Caco-2 (cell line): Measurements from ENCODE around the gene SLC16A10. TPM values are rescaled to one million over a fixed set of nuclear protein-coding genes. Genes with fewer than 3 reads are reported as not detected.
A peak's percentile ranks its signal among the peaks of the same experiment; 100 is the strongest.

Experiments used
- BruUV-seq: library from RNA; stranded (reverse); fragments of 400-500 nt; replicated peaks from 2 replicates; lab custom pipeline; 2021; lab: Mats Ljungman, UMichigan
- CTCF ChIA-PET: fragments of 300-600 bp; sonication (Branson Sonifier 250); formaldehyde crosslinking; loops from one replicate; lab custom pipeline; 2022; ENCODE audit warnings: antibody characterized with exemption; lab: Charles Lee
- POLR2A ChIA-PET: fragments of 300-600 bp; sonication (Branson Sonifier 250); formaldehyde crosslinking; loops from one replicate; lab custom pipeline; 2022; ENCODE audit warnings: antibody characterized with exemption; lab: Charles Lee
- DNase-seq, 2 experiments: peaks; one replicate each; pipeline versions ENCODE4 v3.0.0 to v3.0.0-alpha.2; 2020 to 2022
- H3K27me3 ChIP-seq: replicated peaks from 2 replicates; pipeline ENCODE4 v1.6.0; 2011; ENCODE audit warnings: low read length; ENCODE audit not compliant: control insufficient read depth, insufficient read depth
- H3K36me3 ChIP-seq: 2 replicates; pipeline ENCODE4 v1.5.1; 2011; ENCODE audit warnings: low read length; ENCODE audit not compliant: control insufficient read depth, insufficient read depth
- H3K4me1 ChIP-seq: fragments of 250-450 bp; sonication (Bioruptor Pico); 2 replicates; pipeline ENCODE4 v1.5.1; 2020; ENCODE audit warnings: mild to moderate bottlenecking
- H3K4me3 ChIP-seq: 2 replicates; pipeline ENCODE4 v1.5.1; 2011; ENCODE audit warnings: low read depth, mild to moderate bottlenecking, control low read depth, low read length
- H3K9me3 ChIP-seq: fragments of 250-450 bp; sonication (Bioruptor Pico); 2 replicates; pipeline ENCODE4 v1.5.1; 2020; ENCODE audit warnings: mild to moderate bottlenecking, moderate library complexity
- H3K27ac Mint-ChIP-seq: one replicate; pipeline ENCODE4 v1.8.0; 2022; ENCODE audit warnings: mixed read lengths; ENCODE audit not compliant: unreplicated experiment
- H3K27me3 Mint-ChIP-seq: one replicate; pipeline ENCODE4 v1.8.0; 2022; ENCODE audit warnings: mixed read lengths; ENCODE audit not compliant: insufficient read depth, unreplicated experiment
- H3K36me3 Mint-ChIP-seq: one replicate; pipeline ENCODE4 v1.8.0; 2022; ENCODE audit warnings: mild to moderate bottlenecking, mixed read lengths; ENCODE audit not compliant: insufficient read depth, unreplicated experiment
- H3K4me1 Mint-ChIP-seq: one replicate; pipeline ENCODE4 v1.8.0; 2022; ENCODE audit warnings: low read depth, mixed read lengths; ENCODE audit not compliant: unreplicated experiment
- H3K4me3 Mint-ChIP-seq: one replicate; pipeline ENCODE4 v1.8.0; 2022; ENCODE audit warnings: mild to moderate bottlenecking, moderate library complexity, mixed read lengths; ENCODE audit not compliant: unreplicated experiment
- H3K9me3 Mint-ChIP-seq: one replicate; pipeline ENCODE4 v1.8.0; 2022; ENCODE audit warnings: mixed read lengths; ENCODE audit not compliant: unreplicated experiment
- CTCF ChIP-seq, 2 experiments: fragments of 200-600 bp in 1 of 2; IDR thresholded peaks; 1 replicate in 1 of 2; 2 replicates in 1 of 2; pipeline versions ENCODE4 v1.5.1 to v1.8.0; 2011 to 2022; ENCODE audit warnings: antibody characterized with exemption in 1 of 2, control low read depth in 1 of 2, inconsistent platforms in 1 of 2, low read depth in 1 of 2, low read length in 1 of 2, mild to moderate bottlenecking in 1 of 2, moderate library complexity in 1 of 2; ENCODE audit not compliant: insufficient read depth in 1 of 2, severe bottlenecking in 1 of 2, unreplicated experiment in 1 of 2
- intact Hi-C: fragments of 100-400 bp; cut with micrococcal nuclease; formaldehyde crosslinking; loops from one replicate; pipeline ENCODE4 v1.10.0; 2022; ENCODE audit not compliant: unreplicated experiment
- total RNA-seq: library from RNA; stranded (reverse); gene quantifications from 2 replicates; pipeline ENCODE4 v1.2.3, GENCODE V29; 2022

SLC16A10 gene
- total RNA-seq, 1 experiment from 2014 or later, result 14.2 TPM

GRCh38 chr6:111175109-111175508 lies 87.8 kb downstream of the SLC16A10 start:
- peaks cover 5% of the 10 kb centered on the region; the same call in 1 of the 2 replicates for H3K9me3 ChIP-seq
- POLR2A ChIA-PET, result no interaction called here
- intact Hi-C loops, result no loop called here
- DNase-seq, result no peak
- H3K36me3 ChIP-seq, result no peaks in the 10 kb centered on the region
- H3K4me3 Mint-ChIP-seq, result no peak overlapping the region
- no peaks in the 10 kb centered on the region for H3K27me3 Mint-ChIP-seq
- no peaks in the 10 kb centered on the region for H3K36me3 Mint-ChIP-seq
- no peak overlapping the region for H3K4me3 ChIP-seq
- no peak overlapping the region for H3K27ac Mint-ChIP-seq
- H3K4me1 Mint-ChIP-seq, result peaks cover 17% of the 10 kb centered on the region
- no peaks in the 10 kb centered on the region for H3K27me3 ChIP-seq
- peaks cover 23% of the 10 kb centered on the region for H3K4me1 ChIP-seq
- no peaks in the 10 kb centered on the region for H3K9me3 Mint-ChIP-seq
- CTCF ChIA-PET, result no interaction called here
- no TSS peak for BruUV-seq
- no peak for TF ChIP-seq CTCF (IDR thresholded peaks at IDR 0.05; ENCODE audit: insufficient read depth in 1 of 2, low read depth in 1 of 2, low read length in 1 of 2, severe bottlenecking in 1 of 2, unreplicated experiment in 1 of 2)

GRCh38 chr6:111176038-111176759 lies 88.9 kb downstream of the SLC16A10 start:
- Mint-ChIP-seq H3K27me3 (no peaks in the 10 kb centered on the region), H3K9me3 (no peaks in the 10 kb centered on the region), H3K36me3 (no peaks in the 10 kb centered on the region), H3K4me1 (peaks cover 17% of the 10 kb centered on the region), H3K27ac (no peak overlapping the region), H3K4me3 (no peak overlapping the region)
- no peaks in the 10 kb centered on the region for H3K9me3 ChIP-seq
- peak; percentile 36 to 40 for DNase-seq
- TF ChIP-seq CTCF (IDR thresholded peaks at IDR 0.05; ENCODE audit: insufficient read depth in 1 of 2, low read depth in 1 of 2, low read length in 1 of 2, severe bottlenecking in 1 of 2, unreplicated experiment in 1 of 2), result no peak
- H3K4me1 ChIP-seq, result peaks cover 23% of the 10 kb centered on the region
- H3K4me3 ChIP-seq, result no peak overlapping the region
- intact Hi-C loops, result no loop called here
- ChIA-PET CTCF (no interaction called here), POLR2A (no interaction called here)
- H3K27me3 ChIP-seq, result no peaks in the 10 kb centered on the region
- no peaks in the 10 kb centered on the region for H3K36me3 ChIP-seq
- no TSS peak for BruUV-seq

GRCh38 chr6:111176760-111177099 lies 89.4 kb downstream of the SLC16A10 start:
- peak overlapping the region; percentile 28 for H3K4me3 Mint-ChIP-seq
- BruUV-seq, result no TSS peak
- Histone ChIP-seq H3K4me3 (no peak overlapping the region), H3K4me1 (peaks cover 23% of the 10 kb centered on the region), H3K9me3 (no peaks in the 10 kb centered on the region), H3K27me3 (no peaks in the 10 kb centered on the region), H3K36me3 (no peaks in the 10 kb centered on the region)
- DNase-seq, result no peak
- POLR2A ChIA-PET, result no interaction called here
- H3K27ac Mint-ChIP-seq, result no peak overlapping the region
- H3K4me1 Mint-ChIP-seq, result peaks cover 17% of the 10 kb centered on the region
- CTCF ChIA-PET, result no interaction called here
- no peaks in the 10 kb centered on the region for H3K9me3 Mint-ChIP-seq
- no peaks in the 10 kb centered on the region for H3K27me3 Mint-ChIP-seq
- TF ChIP-seq CTCF (IDR thresholded peaks at IDR 0.05; ENCODE audit: insufficient read depth in 1 of 2, low read depth in 1 of 2, low read length in 1 of 2, severe bottlenecking in 1 of 2, unreplicated experiment in 1 of 2), result no peak
- H3K36me3 Mint-ChIP-seq, result no peaks in the 10 kb centered on the region
- intact Hi-C loops, result no loop called here
